CD4-positive, alpha-beta memory T cell (primary cell): ENCODE measurements around the gene THOC3. TPM values are rescaled to one million over a fixed set of nuclear protein-coding genes. Genes with fewer than 3 reads are reported as not detected.
"Not testable (repeated sequence)": the region's sequence is repeated elsewhere in the genome, so short reads cannot be mapped to it uniquely, and the experiment has no call there.

Source experiments
- CTCF ChIA-PET: fragments of 350-600 bp; sonication (Branson Sonifier 250); formaldehyde crosslinking; loops from one replicate; lab custom pipeline; 2021; ENCODE audit warnings: inconsistent platforms; ENCODE audit not compliant: partially characterized antibody; lab: Charles Lee
- POLR2A ChIA-PET: fragments of 350-600 bp; sonication (Branson Sonifier 250); formaldehyde crosslinking; loops from one replicate; lab custom pipeline; 2021; ENCODE audit not compliant: partially characterized antibody; lab: Charles Lee
- DNase-seq, 5 donors: peaks; one replicate each; pipeline versions ENCODE4 v3.0.0 to v3.0.0-alpha.2; 2020 to 2022; ENCODE audit warnings: mixed read lengths in 1 of 5
- H3K27ac ChIP-seq: one replicate; pipeline ENCODE4 v1.7.0; 2013; ENCODE audit warnings: low read depth, low read length
- H3K27me3 ChIP-seq: 2 replicates; pipeline ENCODE4 v1.7.0; 2013; ENCODE audit warnings: mild to moderate bottlenecking, low read length, moderate library complexity; ENCODE audit not compliant: insufficient read depth
- H3K36me3 ChIP-seq: 2 replicates; pipeline ENCODE4 v1.7.0; 2013; ENCODE audit warnings: mild to moderate bottlenecking, low read length, moderate library complexity; ENCODE audit not compliant: insufficient read depth
- H3K4me1 ChIP-seq: 2 replicates; pipeline ENCODE4 v1.7.0; 2013; ENCODE audit warnings: mild to moderate bottlenecking, low read length, moderate library complexity; ENCODE audit not compliant: insufficient read depth
- H3K4me3 ChIP-seq, 2 donors: one replicate each; pipeline ENCODE4 v1.7.0; 2013; ENCODE audit warnings: low read length in 2 of 2, mild to moderate bottlenecking in 1 of 2
- H3K9me3 ChIP-seq, 2 donors: one replicate each; pipeline ENCODE4 v1.7.0; 2013; ENCODE audit warnings: low read length in 2 of 2, control low read depth in 1 of 2; ENCODE audit not compliant: control insufficient read depth in 1 of 2
- H3K27ac Mint-ChIP-seq, 7 donors: one replicate each; pipeline ENCODE4 v1.8.0; 2020 to 2021; ENCODE audit warnings: mixed read lengths in 7 of 7, mild to moderate bottlenecking in 6 of 7, inconsistent platforms in 3 of 7, moderate library complexity in 3 of 7
- H3K27me3 Mint-ChIP-seq, 2 donors: one replicate each; pipeline ENCODE4 v1.8.0; 2020 to 2021; ENCODE audit warnings: mixed read lengths in 2 of 2
- H3K36me3 Mint-ChIP-seq, 2 donors: one replicate each; pipeline ENCODE4 v1.8.0; 2020 to 2021; ENCODE audit warnings: mixed read lengths in 2 of 2, inconsistent platforms in 1 of 2, mild to moderate bottlenecking in 1 of 2
- H3K4me1 Mint-ChIP-seq, 4 donors: one replicate each; pipeline ENCODE4 v1.8.0; 2020 to 2021; ENCODE audit warnings: mixed read lengths in 4 of 4, mild to moderate bottlenecking in 1 of 4
- H3K4me3 Mint-ChIP-seq, 8 donors: one replicate each; pipeline ENCODE4 v1.8.0; 2020 to 2021; ENCODE audit warnings: mixed read lengths in 8 of 8, mild to moderate bottlenecking in 7 of 8, moderate library complexity in 6 of 8, inconsistent platforms in 3 of 8
- H3K9me3 Mint-ChIP-seq, 8 donors: one replicate each; pipeline ENCODE4 v1.8.0; 2020 to 2021; ENCODE audit warnings: mixed read lengths in 8 of 8, mild to moderate bottlenecking in 5 of 8, inconsistent platforms in 3 of 8, moderate library complexity in 1 of 8
- intact Hi-C: fragments of 100-400 bp; cut with micrococcal nuclease; formaldehyde crosslinking; loops from one replicate; pipeline ENCODE4 v1.15.1; 2023
- polyA plus RNA-seq, 2 donors: library from polyadenylated mRNA; unstranded; fragments of 300-500 nt; fragmentation: Illumina TruSeq; gene quantifications; one replicate each; pipeline ENCODE4 v1.2.3, GENCODE V29; 2021
- total RNA-seq, 2 experiments: library from RNA; stranded (reverse); gene quantifications; one replicate each; pipeline ENCODE4 v1.2.3, GENCODE V29; 2021

THOC3 gene
- total and polyA plus RNA-seq, 4 experiments from 2014 or later, result 79.0 to 142 (median 117) TPM

DNA sequence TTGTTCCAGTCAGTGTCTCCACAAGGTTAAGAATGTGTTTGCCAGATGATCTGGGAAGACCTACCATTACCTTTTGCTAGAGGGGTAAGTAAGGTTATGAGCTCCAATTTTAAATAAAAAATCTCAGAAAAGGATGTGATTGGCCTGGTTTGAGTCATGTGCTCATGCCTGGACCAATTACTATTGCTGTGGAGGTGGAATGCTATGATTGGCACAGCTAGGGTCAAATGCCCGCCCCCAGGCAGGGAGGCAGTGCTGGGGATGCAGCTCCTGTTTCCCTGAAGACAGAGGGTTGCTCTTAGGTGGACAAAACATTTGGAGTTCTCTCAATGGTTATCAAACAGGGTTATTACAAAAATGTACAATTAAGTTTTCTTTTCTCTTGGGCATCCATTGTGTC is 29.6 kb downstream of the THOC3 start:
- intact Hi-C loops, result not testable (repeated sequence)

DNA sequence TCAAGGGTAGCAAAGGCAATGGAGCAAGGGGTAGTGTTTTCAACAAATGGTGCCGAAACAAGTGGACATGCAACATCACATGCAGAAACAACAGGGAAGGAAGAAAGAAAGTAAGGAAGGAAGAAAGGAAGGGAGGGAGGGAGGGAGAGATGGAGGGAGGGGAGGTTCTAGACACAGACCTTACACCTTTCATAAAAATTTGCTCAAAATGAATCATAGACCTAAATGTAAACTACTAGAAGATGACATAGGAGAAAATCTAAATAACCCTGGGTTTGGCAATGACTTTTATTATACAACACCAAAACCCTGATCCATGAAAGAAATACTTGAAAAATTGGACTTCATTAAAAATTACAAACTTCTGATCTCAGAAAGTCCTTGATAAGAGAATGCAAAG is 39.4 kb downstream of the THOC3 start:
- H3K4me1 ChIP-seq, H3K9me3 ChIP-seq, intact Hi-C loops, POLR2A ChIA-PET, H3K4me1 Mint-ChIP-seq, H3K4me3 Mint-ChIP-seq, CTCF ChIA-PET, H3K27ac Mint-ChIP-seq, H3K36me3 ChIP-seq, H3K9me3 Mint-ChIP-seq, DNase-seq, H3K27ac ChIP-seq, H3K4me3 ChIP-seq, H3K27me3 ChIP-seq, H3K27me3 Mint-ChIP-seq: not testable (repeated sequence)
- peaks cover 23 to 35% of the 10 kb centered on the region in 2 donors for H3K36me3 Mint-ChIP-seq

More for the DNA sequence above, 29.6 kb downstream of the THOC3 start:
- H3K4me3 ChIP-seq, POLR2A ChIA-PET, H3K27ac ChIP-seq, H3K4me3 Mint-ChIP-seq, H3K4me1 Mint-ChIP-seq, H3K9me3 Mint-ChIP-seq, H3K9me3 ChIP-seq, H3K36me3 ChIP-seq, H3K27me3 Mint-ChIP-seq, H3K27ac Mint-ChIP-seq, DNase-seq, CTCF ChIA-PET, H3K27me3 ChIP-seq, H3K4me1 ChIP-seq: not testable (repeated sequence)
- peaks cover 28% of the 10 kb centered on the region in 2 donors for H3K36me3 Mint-ChIP-seq

DNA sequence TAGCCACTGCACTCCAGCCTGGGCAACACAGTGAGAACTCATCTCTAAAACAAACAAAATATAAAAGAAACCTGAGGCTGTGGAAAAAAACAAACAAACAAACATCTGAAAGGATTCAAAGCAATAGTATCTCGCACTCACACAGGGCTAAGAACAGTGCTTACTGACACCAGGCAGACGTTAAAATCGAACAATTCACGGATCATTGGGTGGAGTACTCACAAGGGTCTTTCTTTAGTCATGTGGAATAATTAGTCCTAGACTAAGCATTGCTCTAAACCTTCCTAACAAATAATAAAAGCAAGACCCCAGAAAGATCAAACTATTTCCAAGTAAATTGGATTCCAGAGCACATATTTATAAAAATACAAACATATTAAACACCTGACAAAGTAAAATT is 43.0 kb downstream of the THOC3 start:
- H3K4me1 ChIP-seq, H3K4me1 Mint-ChIP-seq, H3K4me3 Mint-ChIP-seq, H3K36me3 ChIP-seq, H3K27me3 Mint-ChIP-seq, CTCF ChIA-PET, H3K27me3 ChIP-seq, DNase-seq, intact Hi-C loops, POLR2A ChIA-PET, H3K4me3 ChIP-seq, H3K9me3 Mint-ChIP-seq, H3K9me3 ChIP-seq, H3K27ac ChIP-seq: not testable (repeated sequence)
- peak overlapping the region in 1 of 7 donors; percentile 15 for H3K27ac Mint-ChIP-seq
- peaks cover 48 to 53% of the 10 kb centered on the region in 2 donors for H3K36me3 Mint-ChIP-seq

DNA sequence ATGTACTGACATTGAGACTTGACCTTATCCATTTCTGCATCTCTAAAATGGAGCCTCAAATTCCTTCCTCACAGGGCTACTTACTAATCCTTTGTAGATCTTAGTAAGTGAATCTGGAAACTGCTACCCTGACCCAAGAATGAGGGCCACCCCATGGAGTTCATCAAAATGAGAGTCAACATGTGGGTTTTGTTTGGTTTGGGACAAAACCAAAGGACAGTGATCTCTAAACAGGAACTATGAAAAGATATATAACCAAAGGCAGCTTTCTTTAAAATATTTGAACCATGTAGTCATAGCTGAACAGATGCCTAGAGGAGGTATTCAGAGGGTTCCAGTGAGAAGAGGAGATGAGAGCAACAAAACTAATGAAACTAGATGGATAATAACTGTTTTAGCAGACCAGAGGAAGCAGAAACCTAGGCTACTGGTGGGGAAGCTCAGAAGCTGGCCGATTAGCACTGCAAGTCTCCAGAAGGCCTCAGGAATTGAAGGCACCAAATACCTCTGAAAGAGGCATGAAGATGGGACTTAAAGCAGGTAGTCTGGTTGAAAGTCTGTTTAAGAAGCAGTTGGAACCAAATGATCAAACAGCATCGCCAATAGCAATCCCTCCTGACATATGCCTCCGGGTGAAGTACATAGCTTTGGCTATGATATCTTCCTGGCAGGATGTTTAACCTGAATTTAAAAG is 45.8 kb downstream of the THOC3 start:
- H3K9me3 Mint-ChIP-seq, result no peaks in the 10 kb centered on the region
- H3K27me3 Mint-ChIP-seq, result no peaks in the 10 kb centered on the region
- intact Hi-C loops, result no loop called here
- H3K4me1 Mint-ChIP-seq, result peaks cover 0 to 6% (median 4%) of the 10 kb centered on the region in 4 donors
- Histone ChIP-seq H3K4me3 (no peak overlapping the region), H3K9me3 (no peaks in the 10 kb centered on the region), H3K27me3 (no peaks in the 10 kb centered on the region), H3K36me3 (no peaks in the 10 kb centered on the region), H3K27ac (no peak overlapping the region), H3K4me1 (no peaks in the 10 kb centered on the region)
- DNase-seq, result no peak
- no peak overlapping the region for H3K27ac Mint-ChIP-seq
- CTCF ChIA-PET, result no interaction called here
- no peak overlapping the region for H3K4me3 Mint-ChIP-seq
- peaks cover 55 to 56% of the 10 kb centered on the region in 2 donors for H3K36me3 Mint-ChIP-seq
- POLR2A ChIA-PET, result no interaction called here

- H3K4me1 Mint-ChIP-seq, result peaks cover 2 to 14% (median 4%) of the 10 kb centered on the region in 4 donors
- no peak for DNase-seq
- H3K4me3 Mint-ChIP-seq, result no peak overlapping the region
- H3K27me3 Mint-ChIP-seq, result no peaks in the 10 kb centered on the region
- no peaks in the 10 kb centered on the region for H3K4me1 ChIP-seq
- H3K4me3 ChIP-seq, result no peak overlapping the region
- CTCF ChIA-PET, result no interaction called here
- intact Hi-C loops, result no loop called here
- POLR2A ChIA-PET, result no interaction called here
- H3K27ac Mint-ChIP-seq, result no peak overlapping the region
- H3K36me3 ChIP-seq, result no peaks in the 10 kb centered on the region
- H3K27ac ChIP-seq, result no peak overlapping the region
- H3K9me3 Mint-ChIP-seq, result no peaks in the 10 kb centered on the region
- no peaks in the 10 kb centered on the region for H3K27me3 ChIP-seq
- H3K36me3 Mint-ChIP-seq, result peaks cover 62 to 64% of the 10 kb centered on the region in 2 donors
- H3K9me3 ChIP-seq, result no peaks in the 10 kb centered on the region
These were observed 46.9 kb downstream of the THOC3 start for GRCh38 chr5:175921061-175921730.

DNA sequence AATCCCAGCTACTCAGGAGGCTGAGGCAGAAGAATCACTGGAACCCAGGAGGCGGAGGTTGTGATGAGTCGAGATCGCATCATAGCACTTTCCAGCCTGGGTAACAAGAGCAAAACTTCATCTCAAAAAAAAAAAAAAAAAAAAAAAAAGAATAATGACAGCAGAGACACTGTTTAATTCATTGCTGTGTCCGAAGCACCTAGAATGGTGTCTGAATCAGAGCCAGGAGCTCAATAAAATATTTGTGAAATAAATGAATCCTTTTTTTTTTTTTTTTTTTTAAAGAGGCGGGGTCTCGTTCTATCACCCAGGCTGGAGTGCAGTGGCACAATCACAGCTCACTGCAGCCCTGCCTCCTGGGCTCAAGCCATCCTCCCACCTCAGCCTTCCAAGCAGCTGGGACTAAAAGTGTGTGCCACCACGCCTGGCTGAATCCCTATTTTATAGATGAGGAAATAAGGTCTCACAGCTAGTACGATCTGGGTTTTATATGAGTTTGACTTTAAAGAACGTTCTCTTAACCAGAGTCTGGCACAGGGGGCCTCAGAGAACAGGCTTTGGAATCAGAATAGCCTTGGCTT is 47.8 kb downstream of the THOC3 start:
- ChIA-PET POLR2A (no interaction called here), CTCF (interaction anchor here (0.7 kb wide), 1 partner anchor 456 kb away, joined by 3 read pairs; no protein-coding TSS in a partner anchor)
- H3K4me3 Mint-ChIP-seq, result no peak overlapping the region
- peaks cover 59 to 62% of the 10 kb centered on the region in 2 donors for H3K36me3 Mint-ChIP-seq
- Histone ChIP-seq H3K4me1 (peaks cover 1% of the 10 kb centered on the region), H3K9me3 (no peaks in the 10 kb centered on the region), H3K4me3 (no peak overlapping the region), H3K27ac (no peak overlapping the region), H3K27me3 (no peaks in the 10 kb centered on the region), H3K36me3 (no peaks in the 10 kb centered on the region)
- DNase-seq, result no peak
- H3K27me3 Mint-ChIP-seq, result no peaks in the 10 kb centered on the region
- intact Hi-C loops, result no loop called here
- peak overlapping the region in 1 of 7 donors; percentile 2 for H3K27ac Mint-ChIP-seq
- H3K4me1 Mint-ChIP-seq, result peaks cover 3 to 23% (median 8%) of the 10 kb centered on the region in 4 donors
- H3K9me3 Mint-ChIP-seq, result no peaks in the 10 kb centered on the region
